Chondrocyte (in vitro differentiated cells): Measurements from ENCODE around the gene NEK2. TPM values are rescaled to one million over a fixed set of nuclear protein-coding genes. Genes with fewer than 3 reads are reported as not detected.

ENCODE experiments used
- DNase-seq: peaks from one replicate; pipeline ENCODE4 v3.0.0; 2021; ENCODE audit warnings: mixed read lengths, low spot score
- H3K27ac Mint-ChIP-seq: one replicate; pipeline ENCODE4 v1.8.0; 2021; ENCODE audit warnings: mild to moderate bottlenecking, moderate library complexity, mixed read lengths; ENCODE audit not compliant: unreplicated experiment
- H3K27me3 Mint-ChIP-seq: 2 replicates; pipeline ENCODE4 v1.8.0; 2021; ENCODE audit warnings: low read depth, mixed read lengths
- H3K36me3 Mint-ChIP-seq: 2 replicates; pipeline ENCODE4 v1.8.0; 2021; ENCODE audit warnings: low read depth, mixed read lengths
- H3K4me1 Mint-ChIP-seq: 2 replicates; pipeline ENCODE4 v1.8.0; 2021; ENCODE audit warnings: low read depth, mild to moderate bottlenecking, mixed read lengths
- H3K4me3 Mint-ChIP-seq: one replicate; pipeline ENCODE4 v1.8.0; 2021; ENCODE audit warnings: mild to moderate bottlenecking, moderate library complexity, mixed read lengths; ENCODE audit not compliant: unreplicated experiment
- H3K9me3 Mint-ChIP-seq: 2 replicates; pipeline ENCODE4 v1.8.0; 2021; ENCODE audit warnings: low read depth, mixed read lengths
- total RNA-seq: library from RNA; stranded (reverse); gene quantifications from 3 replicates; pipeline ENCODE4 v1.2.1, GENCODE V29; 2021
- TF ChIP-seq, protein P1 (sequence below): fragments of 200-600 bp; sonication (generic); IDR thresholded peaks from 2 replicates; pipeline ENCODE4 v1.5.0; 2021; ENCODE audit warnings: antibody characterized with exemption, mild to moderate bottlenecking, moderate library complexity

Gene NEK2
- total RNA-seq, 1 donor from 2014 or later: 3.2 TPM

DNA sequence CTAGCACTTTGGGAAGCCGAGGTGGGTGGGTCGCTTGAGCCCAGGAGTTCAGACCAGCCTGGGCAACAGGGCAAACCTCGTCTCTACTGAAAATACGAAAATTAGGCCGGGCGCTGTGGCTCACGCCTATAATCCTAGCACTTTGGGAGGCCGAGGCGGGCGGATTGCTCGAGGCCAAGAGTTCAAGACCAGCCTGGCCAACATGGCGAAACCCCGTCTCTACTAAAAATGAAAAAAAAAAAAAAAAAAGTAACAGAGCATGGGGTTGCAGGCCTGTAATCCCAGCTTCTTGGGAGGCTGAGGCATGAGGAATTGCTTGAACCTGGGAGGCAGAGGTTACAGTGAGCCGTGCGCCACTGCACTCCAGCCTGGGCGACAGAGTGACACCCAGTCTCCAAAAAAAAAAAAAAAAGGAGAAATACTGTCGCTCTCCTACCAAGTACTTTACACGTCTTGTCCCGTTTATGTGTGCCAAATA is 724 bp upstream of the NEK2 start:
- H3K27me3 Mint-ChIP-seq: peaks cover 2% of the 10 kb centered on the region

DNA sequence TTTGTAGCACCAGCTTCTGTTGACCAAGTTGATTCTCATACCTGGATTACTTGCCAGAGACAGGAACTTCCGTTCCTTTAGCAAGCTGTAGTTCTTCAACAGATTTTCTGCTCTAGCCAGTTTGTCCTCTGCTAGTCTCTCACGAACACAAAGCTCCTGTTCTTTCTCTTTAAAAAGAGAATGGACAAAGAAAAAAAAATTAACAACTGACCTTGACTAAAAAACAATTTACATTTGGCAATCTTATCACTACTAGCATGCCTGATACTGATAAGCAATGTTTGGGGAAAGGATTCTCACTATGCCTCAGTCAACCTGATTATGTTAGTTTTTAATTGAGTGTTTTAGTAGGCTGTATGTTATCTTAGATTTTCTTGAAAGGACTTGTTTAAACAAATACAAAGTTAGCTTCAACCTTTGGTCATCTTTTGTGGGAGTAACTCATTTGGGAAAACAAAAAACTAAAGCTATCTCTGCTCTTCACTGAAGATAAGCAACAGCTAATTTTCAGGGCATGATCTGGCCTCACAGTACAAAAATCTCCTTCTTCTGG is 8.3 kb downstream of the NEK2 start:
- no peaks in the 10 kb centered on the region for H3K27me3 Mint-ChIP-seq
- TF ChIP-seq, protein P1, sequence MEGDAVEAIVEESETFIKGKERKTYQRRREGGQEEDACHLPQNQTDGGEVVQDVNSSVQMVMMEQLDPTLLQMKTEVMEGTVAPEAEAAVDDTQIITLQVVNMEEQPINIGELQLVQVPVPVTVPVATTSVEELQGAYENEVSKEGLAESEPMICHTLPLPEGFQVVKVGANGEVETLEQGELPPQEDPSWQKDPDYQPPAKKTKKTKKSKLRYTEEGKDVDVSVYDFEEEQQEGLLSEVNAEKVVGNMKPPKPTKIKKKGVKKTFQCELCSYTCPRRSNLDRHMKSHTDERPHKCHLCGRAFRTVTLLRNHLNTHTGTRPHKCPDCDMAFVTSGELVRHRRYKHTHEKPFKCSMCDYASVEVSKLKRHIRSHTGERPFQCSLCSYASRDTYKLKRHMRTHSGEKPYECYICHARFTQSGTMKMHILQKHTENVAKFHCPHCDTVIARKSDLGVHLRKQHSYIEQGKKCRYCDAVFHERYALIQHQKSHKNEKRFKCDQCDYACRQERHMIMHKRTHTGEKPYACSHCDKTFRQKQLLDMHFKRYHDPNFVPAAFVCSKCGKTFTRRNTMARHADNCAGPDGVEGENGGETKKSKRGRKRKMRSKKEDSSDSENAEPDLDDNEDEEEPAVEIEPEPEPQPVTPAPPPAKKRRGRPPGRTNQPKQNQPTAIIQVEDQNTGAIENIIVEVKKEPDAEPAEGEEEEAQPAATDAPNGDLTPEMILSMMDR: no peak
- no peaks in the 10 kb centered on the region for H3K4me1 Mint-ChIP-seq
- H3K4me3 Mint-ChIP-seq: no peak overlapping the region
- no peak overlapping the region for H3K27ac Mint-ChIP-seq
- H3K9me3 Mint-ChIP-seq: no peaks in the 10 kb centered on the region
- DNase-seq: no peak
- peaks cover 3% of the 10 kb centered on the region for H3K36me3 Mint-ChIP-seq

More for the DNA sequence above, 724 bp upstream of the NEK2 start:
- Mint-ChIP-seq H3K4me1 (peaks cover 25% of the 10 kb centered on the region), H3K36me3 (no peaks in the 10 kb centered on the region), H3K27ac (no peak overlapping the region), H3K9me3 (no peaks in the 10 kb centered on the region), H3K4me3 (peak overlapping the region; percentile 86)
- DNase-seq: no peak
- TF ChIP-seq, protein P1: no peak

DNA sequence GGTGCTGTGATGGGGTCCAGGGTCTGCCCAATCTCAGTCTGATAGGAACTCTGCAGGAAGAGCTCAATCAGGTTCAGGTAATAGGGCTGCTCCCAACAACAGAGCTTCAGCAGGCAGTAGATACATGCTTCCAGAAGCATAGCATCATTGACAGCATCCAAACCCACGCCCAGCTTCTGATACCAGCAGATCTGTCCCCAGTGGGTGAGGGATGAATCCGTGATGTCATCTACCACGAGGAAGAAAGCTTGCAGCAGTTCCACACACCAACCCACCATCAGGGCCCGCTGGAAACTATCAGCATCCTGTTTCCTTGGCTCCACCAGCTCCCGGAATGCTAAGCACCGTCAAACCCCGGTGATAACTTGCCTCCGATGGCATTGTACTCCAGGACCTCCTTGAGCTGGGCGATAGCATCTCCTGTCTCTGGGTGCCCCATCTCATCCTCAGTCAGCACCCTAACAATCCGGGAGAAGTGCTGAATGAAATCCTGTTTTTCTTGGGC is 14.7 kb downstream of the NEK2 start:
- Mint-ChIP-seq H3K9me3 (no peaks in the 10 kb centered on the region), H3K36me3 (no peaks in the 10 kb centered on the region), H3K4me3 (no peak overlapping the region), H3K27me3 (no peaks in the 10 kb centered on the region), H3K27ac (no peak overlapping the region), H3K4me1 (peaks cover 5% of the 10 kb centered on the region)
- TF ChIP-seq, protein P1: no peak
- peak; percentile 55 for DNase-seq

DNA sequence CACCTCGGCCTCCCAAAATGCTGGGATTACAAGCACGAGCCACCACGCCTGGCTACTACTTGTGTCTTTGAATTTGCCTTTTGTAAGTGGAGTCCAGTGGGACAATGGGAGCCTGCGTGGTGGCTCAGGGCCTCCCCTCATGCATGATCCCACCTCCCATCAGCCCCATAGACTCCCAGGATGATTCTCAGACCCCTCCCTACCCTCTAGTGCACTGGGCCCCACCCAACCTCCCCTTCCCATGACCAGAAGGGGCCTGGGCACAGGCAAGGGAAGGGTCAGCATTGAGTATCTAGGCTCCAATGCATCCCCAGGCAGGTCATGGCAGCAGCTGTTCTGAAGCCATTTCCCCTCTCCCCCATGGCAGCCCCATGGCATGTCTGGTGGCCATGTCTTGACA is 18.7 kb downstream of the NEK2 start:
- H3K4me1 Mint-ChIP-seq: peaks cover 25% of the 10 kb centered on the region

DNA sequence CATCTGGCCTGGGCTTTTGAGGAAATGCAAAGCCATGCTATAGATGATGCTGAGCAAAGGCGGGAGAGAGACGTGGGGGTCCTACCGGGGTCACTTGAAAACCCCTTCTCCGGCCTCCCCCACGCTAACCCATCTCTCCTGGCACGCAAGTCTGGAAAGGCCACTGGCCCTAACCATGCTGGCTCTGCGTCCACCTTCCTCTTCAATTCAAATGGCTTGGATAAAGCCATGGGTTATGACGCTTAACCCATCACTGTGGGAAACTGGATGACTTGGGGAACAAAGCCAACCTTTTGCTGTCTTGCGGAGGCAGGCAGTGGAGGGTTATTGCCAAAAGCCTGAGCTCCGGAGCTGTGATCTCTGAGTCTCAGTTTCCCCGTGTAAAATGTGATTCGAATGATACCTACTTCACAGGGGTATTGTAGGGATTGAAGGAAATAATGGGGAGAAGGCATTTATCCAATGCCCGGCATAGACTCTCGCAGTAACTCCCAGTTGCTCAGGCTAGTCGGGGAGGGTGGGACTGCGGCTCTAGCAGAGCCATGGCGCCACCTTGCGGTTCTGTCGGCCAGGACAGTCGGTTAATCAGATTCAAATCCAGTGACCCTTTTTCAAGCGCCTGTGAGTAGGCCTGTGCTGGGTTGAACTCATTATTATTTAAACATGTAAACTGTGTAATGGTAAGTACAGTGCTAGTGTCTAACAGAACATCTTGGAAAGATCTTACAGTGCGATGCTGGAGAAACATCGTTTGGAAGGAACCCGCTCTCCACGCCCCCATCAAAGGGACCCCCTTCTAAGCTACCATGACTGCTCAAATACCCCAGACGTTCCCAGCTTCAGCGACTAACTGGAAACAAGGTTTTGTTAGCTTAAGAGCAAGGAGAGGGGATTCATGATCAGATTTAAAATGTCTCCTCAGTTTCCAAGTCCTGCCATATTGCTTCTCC is 20.3 kb downstream of the NEK2 start:
- Mint-ChIP-seq H3K4me3 (no peak overlapping the region), H3K9me3 (no peaks in the 10 kb centered on the region), H3K36me3 (no peaks in the 10 kb centered on the region), H3K27ac (peak overlapping the region; percentile 82), H3K27me3 (no peaks in the 10 kb centered on the region), H3K4me1 (peaks cover 25% of the 10 kb centered on the region)
- TF ChIP-seq, protein P1: peak; percentile 97
- DNase-seq: peak; percentile 93

More for the DNA sequence above, 18.7 kb downstream of the NEK2 start:
- no peaks in the 10 kb centered on the region for H3K9me3 Mint-ChIP-seq
- TF ChIP-seq, protein P1: no peak
- no peaks in the 10 kb centered on the region for H3K27me3 Mint-ChIP-seq
- no peak overlapping the region for H3K27ac Mint-ChIP-seq
- H3K4me3 Mint-ChIP-seq: no peak overlapping the region
- no peaks in the 10 kb centered on the region for H3K36me3 Mint-ChIP-seq
- DNase-seq: peak; percentile 40
